GM12865 (cell line): ENCODE measurements around the gene GUCY1A2.

Source experiments
- DNase-seq: peaks from one replicate; pipeline ENCODE4 v3.0.0; 2010; ENCODE audit warnings: low read depth
- H3K4me3 ChIP-seq: 2 replicates; pipeline ENCODE4 v1.5.1; 2011; ENCODE audit warnings: mild to moderate bottlenecking, low read depth, low read length, control low read depth
- TF ChIP-seq, protein P1 (sequence below): IDR thresholded peaks from 2 replicates; pipeline ENCODE4 v1.5.1; 2011; ENCODE audit warnings: low read length, control low read depth, low read depth, inconsistent platforms; ENCODE audit not compliant: insufficient read depth; ENCODE audit errors: missing control alignments

Gene GUCY1A2

DNA sequence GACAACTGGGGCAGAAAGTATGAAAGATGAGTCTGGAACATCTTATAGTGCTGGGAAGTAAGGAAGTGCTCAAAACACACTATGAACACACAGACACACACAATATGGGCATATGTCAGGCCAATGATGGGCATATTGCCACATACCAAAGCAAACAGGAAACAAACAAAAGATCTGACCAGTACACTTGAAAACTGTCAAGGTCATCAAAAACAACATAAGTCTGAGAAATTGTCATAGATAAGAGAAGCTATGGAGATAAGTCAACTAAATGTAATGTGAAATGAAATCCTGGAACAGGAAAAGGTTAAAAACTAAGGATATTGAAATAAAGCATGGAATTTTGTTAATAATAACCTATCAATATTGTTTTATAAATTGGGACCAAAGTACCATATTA, 46.4 kb downstream of the GUCY1A2 start:
- TF ChIP-seq, protein P1, sequence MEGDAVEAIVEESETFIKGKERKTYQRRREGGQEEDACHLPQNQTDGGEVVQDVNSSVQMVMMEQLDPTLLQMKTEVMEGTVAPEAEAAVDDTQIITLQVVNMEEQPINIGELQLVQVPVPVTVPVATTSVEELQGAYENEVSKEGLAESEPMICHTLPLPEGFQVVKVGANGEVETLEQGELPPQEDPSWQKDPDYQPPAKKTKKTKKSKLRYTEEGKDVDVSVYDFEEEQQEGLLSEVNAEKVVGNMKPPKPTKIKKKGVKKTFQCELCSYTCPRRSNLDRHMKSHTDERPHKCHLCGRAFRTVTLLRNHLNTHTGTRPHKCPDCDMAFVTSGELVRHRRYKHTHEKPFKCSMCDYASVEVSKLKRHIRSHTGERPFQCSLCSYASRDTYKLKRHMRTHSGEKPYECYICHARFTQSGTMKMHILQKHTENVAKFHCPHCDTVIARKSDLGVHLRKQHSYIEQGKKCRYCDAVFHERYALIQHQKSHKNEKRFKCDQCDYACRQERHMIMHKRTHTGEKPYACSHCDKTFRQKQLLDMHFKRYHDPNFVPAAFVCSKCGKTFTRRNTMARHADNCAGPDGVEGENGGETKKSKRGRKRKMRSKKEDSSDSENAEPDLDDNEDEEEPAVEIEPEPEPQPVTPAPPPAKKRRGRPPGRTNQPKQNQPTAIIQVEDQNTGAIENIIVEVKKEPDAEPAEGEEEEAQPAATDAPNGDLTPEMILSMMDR: no peak
- no peak for DNase-seq
- H3K4me3 ChIP-seq: no peak overlapping the region

DNA sequence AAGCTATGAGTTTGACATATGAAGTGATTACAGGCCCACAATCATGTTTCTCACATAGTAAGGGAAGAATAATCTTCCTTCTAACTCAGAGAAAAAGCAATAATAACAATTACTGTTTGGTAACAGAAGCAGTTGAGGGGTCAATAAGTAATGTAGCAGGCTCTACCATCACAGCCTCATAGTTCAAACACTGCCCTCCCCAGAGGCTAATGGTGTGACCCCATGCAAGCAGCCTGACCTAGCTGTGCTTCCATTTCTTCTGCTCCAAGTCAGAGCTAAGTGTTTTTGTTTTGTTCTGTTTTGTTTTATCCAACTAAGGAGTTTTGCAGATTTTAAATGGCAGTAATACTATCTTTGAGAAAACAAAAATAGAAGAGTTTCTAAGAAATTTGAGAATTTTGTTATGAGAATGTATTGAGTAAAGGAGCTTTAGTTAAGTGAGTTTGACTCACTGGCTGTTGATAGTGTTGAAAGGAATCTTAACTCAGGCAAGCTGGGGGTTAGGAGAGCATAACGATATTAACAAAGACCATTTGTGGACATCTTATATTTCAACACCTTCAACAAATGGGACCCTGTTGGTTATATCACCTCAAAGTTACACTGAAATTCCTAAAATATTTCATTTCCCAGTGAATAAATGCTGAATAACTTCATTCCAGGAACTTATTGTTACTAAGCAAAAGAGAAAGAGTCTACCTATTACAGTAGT, 48.5 kb downstream of the GUCY1A2 start:
- DNase-seq: no peak
- TF ChIP-seq, protein P1: no peak
- no peak overlapping the region for H3K4me3 ChIP-seq

DNA sequence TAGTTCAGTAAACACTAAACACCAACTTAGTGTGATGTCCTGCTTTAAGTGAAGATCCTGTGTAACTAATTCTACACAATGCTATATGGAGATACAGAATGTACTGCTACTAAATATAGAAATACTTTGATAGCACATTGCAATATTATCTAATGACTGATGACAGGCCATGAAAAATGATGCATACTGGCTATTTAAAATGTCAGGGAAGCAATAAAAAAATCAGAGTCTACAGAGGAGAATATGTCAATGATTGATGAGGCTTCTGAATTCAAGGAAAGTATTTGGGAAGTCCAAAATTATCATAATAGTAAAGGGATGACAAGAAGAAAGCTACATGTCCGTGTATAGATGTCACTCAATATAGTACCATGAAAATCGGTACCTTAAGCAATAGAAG, 55.3 kb downstream of the GUCY1A2 start:
- TF ChIP-seq, protein P1: no peak
- DNase-seq: no peak
- H3K4me3 ChIP-seq: no peak overlapping the region

DNA sequence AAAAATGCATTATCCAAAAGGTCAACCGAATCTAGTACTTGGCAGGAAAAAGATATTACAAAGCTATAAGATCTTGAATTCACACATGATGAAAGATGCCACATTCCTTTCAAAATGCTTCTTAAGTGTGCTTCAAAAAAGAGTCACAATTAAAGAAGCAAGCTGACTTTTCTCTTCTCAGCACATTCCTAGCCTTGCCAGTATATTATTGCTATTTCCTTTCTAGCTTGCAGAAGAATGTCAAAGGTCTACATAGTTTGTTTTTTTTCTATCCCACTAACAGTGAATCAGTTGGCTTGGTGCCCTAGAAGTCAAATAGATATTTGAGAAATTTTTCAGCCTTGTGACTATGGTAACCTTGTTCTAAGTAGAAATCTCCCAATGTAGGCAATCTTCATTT, 56.8 kb downstream of the GUCY1A2 start:
- DNase-seq: no peak
- TF ChIP-seq, protein P1: no peak
- no peak overlapping the region for H3K4me3 ChIP-seq

DNA sequence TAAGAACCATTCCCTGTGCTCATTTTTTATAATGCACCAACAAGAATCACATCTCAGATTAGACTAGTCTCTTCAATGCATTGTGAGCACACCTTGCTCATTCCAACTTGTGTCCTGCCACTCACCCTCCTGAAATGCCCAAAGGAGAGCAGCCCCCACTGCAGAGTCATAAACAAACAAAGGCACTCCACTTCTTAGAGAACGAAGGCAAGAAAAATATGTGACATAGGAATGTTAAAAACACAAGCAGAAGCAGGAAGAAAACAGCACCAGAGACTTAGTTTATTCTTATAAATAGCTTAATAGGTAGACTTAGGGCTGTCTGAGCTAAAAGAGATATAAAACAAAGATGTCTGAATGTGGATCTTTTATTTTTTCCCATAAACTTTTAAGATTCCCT, 57.2 kb downstream of the GUCY1A2 start:
- TF ChIP-seq, protein P1: no peak
- H3K4me3 ChIP-seq: no peak overlapping the region
- no peak for DNase-seq

DNA sequence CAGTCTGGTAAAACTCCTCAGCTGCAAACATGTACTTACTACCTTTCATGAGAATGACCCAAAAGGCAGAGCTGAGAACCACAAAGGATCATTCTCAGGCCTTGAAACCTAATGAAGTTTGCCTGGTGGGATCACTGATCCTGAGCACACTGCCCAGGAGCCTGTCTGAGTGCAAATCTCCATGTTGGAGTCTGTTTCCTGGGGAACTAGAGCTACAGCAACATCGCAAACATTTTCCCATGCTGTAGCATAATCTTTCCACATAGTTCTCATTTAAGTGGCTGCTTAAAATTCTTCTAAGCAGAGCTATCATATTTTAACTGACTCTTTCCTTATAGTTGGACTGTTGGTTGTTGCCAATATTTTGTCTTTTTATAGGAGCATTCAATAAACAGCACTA, 58.5 kb downstream of the GUCY1A2 start:
- H3K4me3 ChIP-seq: no peak overlapping the region
- DNase-seq: no peak
- TF ChIP-seq, protein P1: no peak

DNA sequence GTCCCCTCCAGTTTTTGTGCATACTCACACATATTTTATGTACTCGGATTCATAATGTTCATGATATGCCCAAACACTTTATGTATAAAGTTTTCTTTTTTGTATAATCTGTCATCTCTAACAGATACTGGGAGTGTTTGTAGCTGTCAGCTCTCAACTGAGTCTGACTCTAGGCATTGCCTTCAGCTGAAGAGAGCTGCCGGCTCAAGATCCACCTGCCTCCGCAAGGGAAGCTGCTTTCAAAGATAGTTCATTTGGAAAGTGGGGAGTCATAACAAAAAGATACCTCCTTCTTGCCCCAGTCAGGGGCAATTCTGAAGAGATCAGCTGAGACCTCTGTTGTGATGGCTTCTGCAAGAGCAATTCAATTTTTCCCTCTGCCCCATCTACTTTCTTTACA, 58.9 kb downstream of the GUCY1A2 start:
- no peak for DNase-seq
- TF ChIP-seq, protein P1: no peak
- no peak overlapping the region for H3K4me3 ChIP-seq
